ENCODE measurements around the gene CHEK2. TPM values are rescaled to one million over a fixed set of nuclear protein-coding genes. Genes with fewer than 3 reads are reported as not detected.
"Not testable (repeated sequence)": the region's sequence is repeated elsewhere in the genome, so short reads cannot be mapped to it uniquely, and the experiment has no call there.

Gene CHEK2
- total RNA-seq, 4 donors from 2014 or later: 7.1 to 16.0 (median 9.4) TPM

- Histone ChIP-seq H3K4me1 (peaks cover 12 to 14% of the 10 kb centered on the region in 2 donors), H3K36me3 (peaks cover 15 to 30% of the 10 kb centered on the region in 2 donors), H3K27me3 (no peaks in the 10 kb centered on the region), H3K4me3 (replicated peaks in 1 of 3) (peak overlapping the region in 1 of 3 donors; percentile 16), H3K27ac (peak overlapping the region in 2 of 3 donors; percentile 99), H3K9me3 (no peaks in the 10 kb centered on the region)
- TF ChIP-seq POLR2A (IDR thresholded peaks at IDR 0.05) (no peak), CTCF (IDR thresholded peaks at IDR 0.05) (no peak)
- intact Hi-C loops (cut with DNase I): no loop called here
- DNase-seq: no peak
- 2 to 3% methylated on average over 10 of the region's 10 CpGs for WGBS, 2 donors
Measured at GRCh38 chr22:28742562-28742962, 942 bp upstream of the CHEK2 start.

- Histone ChIP-seq H3K4me1 (peaks cover 12 to 14% of the 10 kb centered on the region in 2 donors), H3K27me3 (no peaks in the 10 kb centered on the region), H3K27ac (no peak overlapping the region), H3K36me3 (peaks cover 6 to 24% of the 10 kb centered on the region in 2 donors), H3K4me3 (replicated peaks in 1 of 3) (peak overlapping the region in 2 of 3 donors; percentile 27 to 93), H3K9me3 (no peaks in the 10 kb centered on the region)
- intact Hi-C loops (cut with DNase I): no loop called here
- no peak for TF ChIP-seq POLR2A (IDR thresholded peaks at IDR 0.05)
- TF ChIP-seq CTCF (IDR thresholded peaks at IDR 0.05): no peak
- WGBS, 2 donors: 9 to 11% methylated on average over 18 of the region's 18 CpGs
- DNase-seq: no peak
Measured at GRCh38 chr22:28741200-28741784, 328 bp downstream of the CHEK2 start.

GRCh38 chr22:28738876-28739275 lies 2.7 kb downstream of the CHEK2 start:
- H3K27me3 ChIP-seq; intact Hi-C loops (cut with DNase I); H3K27ac ChIP-seq; H3K36me3 ChIP-seq; H3K9me3 ChIP-seq; DNase-seq; H3K4me3 ChIP-seq (replicated peaks in 1 of 3): not testable (repeated sequence)
- 94 to 95% methylated on average over 8 of the region's 8 CpGs for WGBS, 2 donors
- H3K4me1 ChIP-seq: peaks cover 14 to 17% of the 10 kb centered on the region in 2 donors

GRCh38 chr22:28737701-28738100 lies 3.9 kb downstream of the CHEK2 start:
- no peaks in the 10 kb centered on the region for H3K36me3 ChIP-seq
- intact Hi-C loops (cut with DNase I): no loop called here
- WGBS, 2 donors: 95 to 96% methylated on average over 3 of the region's 3 CpGs
- no peaks in the 10 kb centered on the region for H3K9me3 ChIP-seq
- peaks cover 5 to 10% of the 10 kb centered on the region in 2 donors for H3K4me1 ChIP-seq
- TF ChIP-seq CTCF (IDR thresholded peaks at IDR 0.05): no peak
- no peak for TF ChIP-seq POLR2A (IDR thresholded peaks at IDR 0.05)
- DNase-seq: no peak
- H3K27ac ChIP-seq: no peak overlapping the region
- H3K27me3 ChIP-seq: no peaks in the 10 kb centered on the region
- H3K4me3 ChIP-seq (replicated peaks in 1 of 3): no peak overlapping the region

GRCh38 chr22:28736301-28737155 lies 5.1 kb downstream of the CHEK2 start:
- no peak overlapping the region for H3K27ac ChIP-seq
- H3K27me3 ChIP-seq: no peaks in the 10 kb centered on the region
- DNase-seq: no peak
- intact Hi-C loops (cut with DNase I): no loop called here
- no peaks in the 10 kb centered on the region for H3K36me3 ChIP-seq
- TF ChIP-seq POLR2A (IDR thresholded peaks at IDR 0.05) (no peak), CTCF (IDR thresholded peaks at IDR 0.05) (no peak)
- 90 to 92% methylated on average over 7 of the region's 7 CpGs for WGBS, 2 donors
- H3K4me3 ChIP-seq (replicated peaks in 1 of 3): no peak overlapping the region
- H3K4me1 ChIP-seq: peaks cover 4 to 9% of the 10 kb centered on the region in 2 donors
- H3K9me3 ChIP-seq: no peaks in the 10 kb centered on the region
